ELR (cell line): ENCODE data around the gene KMT5C.

Experiments
- DNase-seq: peaks from one replicate; pipeline ENCODE4 v3.0.0-alpha.2; 2015; ENCODE audit warnings: low read depth

Gene KMT5C

DNA sequence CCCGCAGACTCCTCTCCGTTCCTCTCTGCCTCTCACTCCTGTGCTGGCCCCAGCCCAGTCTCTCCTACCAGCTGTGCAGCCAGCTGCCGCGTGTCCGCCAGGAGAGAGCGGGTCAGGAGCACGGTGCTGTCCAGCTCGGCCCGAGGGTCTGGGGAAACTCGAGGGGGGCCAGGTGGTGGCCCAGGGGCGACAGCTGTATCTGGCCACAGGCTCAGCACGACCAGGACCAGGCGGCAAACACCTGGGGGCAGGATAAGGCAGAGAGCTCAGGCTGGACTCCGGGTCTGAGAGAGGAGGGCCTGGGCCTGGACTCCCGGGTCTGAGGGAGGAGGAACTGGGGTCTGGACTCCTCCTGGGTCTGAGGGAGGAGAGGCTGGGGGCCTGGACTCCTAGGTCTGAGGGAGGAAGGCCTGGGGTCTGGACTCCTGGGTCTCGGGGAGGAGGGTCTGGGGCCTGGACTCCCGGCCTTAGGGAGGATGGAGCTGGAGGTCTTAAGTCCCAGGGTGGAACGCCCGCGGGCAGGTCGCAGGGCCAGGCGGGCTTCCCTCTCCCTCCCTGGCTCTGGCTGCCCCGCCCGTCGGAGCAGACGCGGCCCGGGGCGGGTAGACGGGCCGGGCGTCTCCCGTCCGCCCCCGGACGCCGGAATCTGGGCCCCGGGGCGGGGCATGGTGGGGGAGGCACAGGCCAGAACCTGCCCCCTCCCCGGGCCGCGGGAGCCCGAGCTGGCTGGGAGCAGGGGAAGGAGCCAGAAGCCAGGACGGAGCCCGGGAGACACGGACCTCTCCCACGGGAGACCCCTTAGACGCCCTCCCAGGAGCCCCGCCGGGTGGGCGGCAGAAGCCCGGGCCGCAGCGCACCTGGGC is 29.3 kb downstream of the KMT5C start:
- DNase-seq: peak; percentile 69

DNA sequence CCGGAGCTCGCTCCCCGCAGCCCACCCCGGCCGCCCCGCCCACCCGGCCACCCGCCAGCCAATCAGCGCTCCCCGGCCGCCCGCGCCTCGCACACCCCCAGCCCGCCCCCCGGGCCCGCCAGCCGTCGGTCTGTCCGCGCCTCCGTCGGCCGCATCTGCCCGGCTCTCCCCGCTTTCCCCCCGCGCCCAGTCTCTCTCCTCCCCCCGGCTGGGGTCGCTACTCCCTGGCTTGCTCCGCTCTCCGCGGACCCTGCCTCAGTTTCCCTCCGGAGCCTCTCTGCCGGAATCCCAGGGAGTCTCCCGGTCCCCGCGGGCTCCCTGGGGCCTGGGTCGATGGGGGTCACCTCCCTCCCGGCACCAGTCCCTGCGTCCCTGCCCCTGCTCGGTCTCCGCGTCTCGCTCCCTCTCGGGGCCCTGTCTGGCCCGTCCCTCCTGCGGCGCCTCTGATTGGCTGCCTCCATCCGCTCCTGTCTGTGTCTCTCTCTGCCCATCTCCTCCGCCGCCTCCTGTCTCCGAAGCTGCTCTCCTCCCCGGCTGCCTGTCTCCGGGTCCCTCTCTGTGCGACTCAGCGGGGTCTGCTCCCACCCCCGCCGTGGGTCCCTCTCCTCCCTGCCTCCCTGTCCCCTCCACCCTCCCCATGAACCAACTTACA is 30.1 kb downstream of the KMT5C start:
- peak; percentile 84 for DNase-seq

DNA sequence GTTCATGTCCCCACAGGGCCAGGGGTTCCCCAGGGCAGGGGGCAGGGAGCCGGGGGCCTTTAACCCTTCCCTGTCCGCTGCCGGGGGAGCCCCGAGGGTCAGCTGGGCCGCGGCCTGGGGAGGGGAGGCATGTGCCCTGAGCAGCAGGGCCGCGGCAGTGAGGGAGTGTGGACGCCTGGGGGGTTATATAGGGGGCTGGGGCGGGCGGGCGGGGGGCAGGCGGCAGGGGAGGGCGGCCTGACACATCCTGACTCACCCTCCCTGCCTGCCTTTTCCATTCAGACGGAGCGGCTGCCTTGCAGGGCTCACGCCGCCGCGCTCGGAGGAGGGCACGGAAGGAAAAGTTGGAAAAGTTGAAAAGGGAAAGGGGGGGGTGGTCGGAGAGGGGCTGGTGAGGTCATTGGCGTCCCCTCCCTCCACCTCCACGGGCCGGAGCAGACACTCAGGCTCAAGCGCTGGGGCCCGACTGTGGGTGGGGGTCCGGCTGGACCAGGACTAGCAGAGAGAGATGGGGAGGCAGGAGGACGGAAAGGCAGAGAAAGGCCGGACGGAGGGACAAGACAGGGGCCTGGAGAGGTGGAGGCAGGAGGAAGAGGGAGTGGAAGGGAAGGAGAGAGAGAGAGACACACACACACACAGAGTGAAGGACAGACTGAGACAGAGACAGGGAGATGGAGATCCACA is 30.8 kb downstream of the KMT5C start, which contains the start of gene IL11:
Gene IL11 (minus strand): TSS at position 159 of the 684 bp plus-strand sequence. CDS start 153 bp downstream, at position 6.
- peak; percentile 88 for DNase-seq

DNA sequence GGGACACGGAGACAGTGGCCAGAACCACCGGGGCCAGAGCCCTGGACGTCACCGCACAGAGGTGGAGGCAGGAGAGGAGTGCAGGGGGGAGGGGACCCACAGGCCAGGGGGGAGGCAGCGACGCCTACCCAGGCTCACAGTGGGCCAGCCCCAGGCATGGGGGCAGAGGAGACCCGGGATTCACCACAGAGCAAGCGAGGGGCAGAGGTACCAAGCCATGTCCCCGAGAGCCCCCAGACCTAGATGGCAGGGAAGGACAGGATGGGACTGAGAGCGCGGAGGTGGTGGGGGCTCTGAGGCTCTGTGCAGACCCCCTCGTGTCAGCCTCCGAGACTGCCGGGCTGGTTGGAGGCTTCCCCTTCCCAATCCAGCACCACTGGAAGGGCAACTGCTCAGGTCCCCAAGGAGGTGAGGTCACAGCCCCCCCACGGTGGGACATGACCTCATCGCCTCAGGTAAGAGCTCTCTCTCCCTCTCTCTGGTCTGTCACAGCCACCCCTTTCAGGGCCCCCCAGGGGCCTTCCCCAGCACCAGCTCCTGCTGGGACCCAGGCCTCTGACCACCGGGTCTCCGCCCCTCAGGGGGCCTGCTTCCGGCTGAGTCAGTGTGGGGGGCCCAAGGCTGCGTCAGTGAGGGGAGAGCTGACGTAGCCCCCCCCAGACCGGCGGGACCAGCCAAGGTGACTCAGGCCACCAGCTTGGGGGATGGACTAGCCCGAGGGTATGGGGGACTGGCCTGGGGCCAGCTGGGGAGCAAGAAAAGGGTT is 32.8 kb downstream of the KMT5C start:
- DNase-seq: peak; percentile 89

DNA sequence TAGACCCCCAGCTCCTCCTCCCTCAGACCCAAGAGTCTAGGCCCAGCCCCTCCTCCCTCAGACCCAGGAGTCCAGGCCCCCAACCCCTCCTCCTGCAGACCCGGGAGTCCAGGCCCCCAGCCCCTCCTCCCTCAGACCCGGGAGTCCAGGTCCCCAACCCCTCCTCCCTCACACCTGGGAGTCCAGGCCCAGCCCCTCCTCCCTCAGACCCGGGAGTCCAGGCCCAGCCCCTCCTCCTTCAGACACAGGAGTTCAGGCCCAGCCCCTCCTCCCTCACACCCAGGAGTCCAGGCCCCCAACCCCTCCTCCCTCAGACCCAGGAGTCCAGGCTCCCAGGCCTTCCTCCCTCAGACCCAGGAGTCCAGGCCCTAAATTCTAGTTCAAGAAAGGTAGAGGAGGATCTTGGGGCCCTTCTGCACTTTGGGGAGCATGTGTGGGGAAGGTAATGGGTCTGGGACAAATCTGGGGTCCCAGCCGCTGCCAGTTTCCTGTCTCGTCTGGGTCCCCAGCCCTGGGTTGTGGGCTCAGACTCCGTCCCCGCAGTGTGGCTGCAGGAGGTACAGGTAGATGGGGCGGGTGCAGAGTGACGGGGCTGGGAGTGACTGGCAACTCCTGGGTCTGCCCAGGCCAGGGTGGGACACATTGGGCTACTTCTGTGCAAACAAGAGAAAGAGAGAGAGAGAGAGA is 33.8 kb downstream of the KMT5C start:
- DNase-seq: no peak

DNA sequence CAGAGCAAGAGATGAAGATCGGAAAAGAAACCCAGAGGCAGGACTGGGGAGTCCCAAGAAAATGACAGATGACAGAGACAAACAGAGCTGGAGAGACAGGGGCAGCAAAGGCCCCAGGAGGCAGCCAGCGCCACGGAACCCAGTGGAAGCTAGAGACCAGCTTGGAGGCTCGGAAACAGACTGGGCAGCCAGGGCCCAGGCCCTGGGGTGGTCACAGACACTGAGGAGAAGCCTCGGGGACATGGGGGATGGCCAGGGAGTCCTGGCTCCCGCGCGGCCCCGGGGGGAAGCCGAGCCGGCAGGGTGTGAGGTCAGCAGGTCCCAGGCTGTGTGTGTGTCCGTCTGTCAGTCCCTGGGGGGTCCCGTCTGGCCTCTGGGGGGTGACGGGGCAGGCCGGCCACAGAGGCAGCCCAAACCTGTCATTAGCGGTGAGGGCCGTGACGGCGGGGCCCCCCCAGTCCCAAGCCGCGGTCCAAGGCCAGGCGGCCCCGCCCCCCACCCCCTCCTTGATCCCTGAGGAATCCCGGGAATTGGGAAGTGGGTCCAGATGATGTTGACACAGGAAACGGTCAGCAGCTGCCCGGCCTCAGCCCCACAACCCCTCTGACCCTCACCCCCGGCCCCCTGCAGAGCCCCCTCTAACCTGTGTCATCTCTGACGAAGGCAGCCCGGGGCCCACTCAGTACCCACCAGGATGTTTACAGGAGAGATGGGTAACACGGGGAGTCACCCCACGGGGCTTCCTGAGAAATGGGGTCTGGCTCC is 34.5 kb downstream of the KMT5C start:
- peak; percentile 65 for DNase-seq

DNA sequence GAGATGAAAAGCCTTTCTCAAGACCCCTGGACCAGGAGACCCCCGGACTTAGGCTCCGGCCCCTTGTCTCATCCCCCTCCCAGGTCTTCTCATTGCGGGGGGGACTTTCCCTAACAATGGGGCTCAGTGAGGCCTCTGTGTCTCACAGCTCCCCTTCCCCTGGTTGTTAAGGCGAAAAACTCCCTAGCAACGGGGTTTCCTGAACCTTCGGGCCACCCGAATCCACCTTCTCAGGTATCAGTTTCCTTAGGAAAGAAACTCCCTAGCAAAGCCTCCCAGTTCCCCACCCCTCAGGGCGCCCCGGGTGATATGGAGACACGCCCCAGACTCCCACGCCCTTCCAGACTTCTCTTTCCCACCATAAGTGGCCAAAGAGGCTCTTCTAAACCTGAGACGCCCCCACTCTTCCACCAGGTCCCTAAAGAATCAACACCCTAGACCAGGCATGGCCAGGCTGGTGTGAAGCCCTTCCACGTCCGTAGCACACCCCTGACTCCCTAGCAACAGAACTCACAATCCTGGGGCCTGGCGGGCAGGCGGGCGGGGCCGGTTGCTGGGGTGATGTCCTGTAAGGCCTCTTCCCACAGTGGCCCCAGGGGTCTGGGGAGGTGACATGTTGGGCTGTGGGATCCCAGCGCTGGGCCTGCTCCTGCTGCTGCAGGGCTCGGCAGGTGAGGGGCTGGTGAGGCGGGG is 36.7 kb downstream of the KMT5C start, which contains the start of gene TMEM190:
Gene TMEM190 (plus strand): TSS at position 586 of the 693 bp plus-strand sequence. CDS start 28 bp downstream, at position 614.
- DNase-seq: no peak

DNA sequence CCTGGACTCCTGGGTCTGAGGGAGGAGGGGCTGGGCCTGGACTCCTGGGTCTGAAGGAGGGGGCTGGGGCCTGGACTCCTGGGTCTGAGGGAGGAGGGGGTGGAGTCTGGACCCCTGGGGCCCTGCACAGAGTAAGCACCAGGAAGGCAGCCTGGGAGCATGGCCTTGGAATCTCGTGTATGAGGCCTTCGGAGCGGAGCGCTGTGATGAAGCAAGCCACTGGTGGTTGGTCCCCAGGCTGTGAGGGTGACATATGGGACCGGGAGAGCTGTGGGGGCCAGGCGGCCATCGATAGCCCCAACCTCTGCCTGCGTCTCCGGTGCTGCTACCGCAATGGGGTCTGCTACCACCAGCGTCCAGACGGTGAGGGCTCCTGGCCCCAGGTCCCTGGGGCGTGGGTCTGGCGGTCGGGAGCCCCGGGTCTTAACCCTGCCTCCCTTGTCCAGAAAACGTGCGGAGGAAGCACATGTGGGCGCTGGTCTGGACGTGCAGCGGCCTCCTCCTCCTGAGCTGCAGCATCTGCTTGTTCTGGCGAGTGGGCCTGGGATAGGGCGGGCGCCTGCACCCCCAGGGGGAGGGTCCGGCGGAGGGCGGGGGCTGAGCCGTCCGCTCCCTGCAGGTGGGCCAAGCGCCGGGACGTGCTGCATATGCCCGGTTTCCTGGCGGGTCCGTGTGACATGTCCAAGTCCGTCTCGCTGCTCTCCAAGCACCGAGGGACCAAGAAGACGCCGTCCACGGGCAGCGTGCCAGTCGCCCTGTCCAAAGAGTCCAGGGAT is 37.9 kb downstream of the KMT5C start:
- DNase-seq: no peak

DNA sequence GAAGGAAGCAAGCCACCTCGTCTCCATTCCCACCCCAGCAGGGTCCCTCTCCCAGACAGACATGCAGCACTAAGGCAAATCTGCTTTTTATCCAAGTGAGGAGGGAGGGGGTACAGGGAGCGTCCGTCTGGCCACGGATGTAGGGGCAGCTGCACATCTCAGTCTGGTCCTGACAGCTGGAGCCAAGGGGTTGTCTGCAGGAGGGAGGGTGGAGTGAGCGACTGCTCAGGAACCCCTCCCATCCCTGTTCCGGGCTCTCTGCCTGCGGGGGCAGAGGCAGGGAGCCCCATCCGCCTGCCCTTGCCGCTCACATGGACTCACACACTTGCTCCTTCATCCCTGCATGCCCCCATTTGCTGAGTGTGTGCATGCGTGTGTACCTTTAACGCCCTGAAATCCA is 39.5 kb downstream of the KMT5C start:
- no peak for DNase-seq

DNA sequence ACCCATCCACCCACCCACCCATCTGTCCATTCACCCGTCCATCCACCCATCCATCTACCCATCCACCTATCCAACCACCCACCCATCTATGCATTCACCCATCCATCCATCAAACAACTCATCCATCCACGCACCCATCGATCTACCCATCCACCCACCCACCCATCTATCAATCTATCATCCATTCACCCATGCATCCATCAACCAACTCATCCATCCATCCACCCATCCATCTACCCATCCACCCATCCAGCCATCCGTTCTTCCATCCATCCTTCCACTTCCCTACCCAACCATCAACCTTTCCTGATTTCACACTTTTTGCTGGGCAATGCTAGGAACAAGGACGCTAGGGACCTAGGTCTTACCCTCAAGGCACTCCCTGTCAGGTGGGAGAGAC is 42.3 kb downstream of the KMT5C start:
- no peak for DNase-seq

DNA sequence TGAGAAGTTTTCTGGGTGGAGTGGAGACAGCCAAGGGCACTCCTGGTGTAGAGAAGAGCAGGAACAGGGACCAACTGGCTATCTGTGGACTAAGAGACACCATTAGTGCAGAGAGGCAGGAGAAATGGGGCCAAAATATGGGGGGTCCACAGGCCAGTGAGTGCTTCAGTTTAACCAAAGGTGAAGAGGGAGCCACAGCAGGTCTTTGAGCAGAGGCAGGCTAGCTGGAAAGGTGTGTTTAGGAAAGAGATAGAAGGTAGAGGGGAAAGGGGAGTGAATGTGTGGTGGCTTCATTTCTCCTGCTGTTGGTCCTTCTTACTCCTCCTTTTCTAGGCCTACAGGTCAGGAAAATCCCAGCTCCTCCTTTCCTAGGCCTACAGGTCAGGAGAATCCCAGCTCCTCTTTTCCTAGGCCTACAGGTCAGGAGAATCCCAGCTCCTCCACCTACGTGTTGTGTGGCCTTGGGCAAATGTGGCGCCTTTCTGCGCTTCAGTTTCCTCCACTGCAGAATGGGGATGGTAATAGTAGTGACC is 42.9 kb downstream of the KMT5C start:
- DNase-seq: no peak

DNA sequence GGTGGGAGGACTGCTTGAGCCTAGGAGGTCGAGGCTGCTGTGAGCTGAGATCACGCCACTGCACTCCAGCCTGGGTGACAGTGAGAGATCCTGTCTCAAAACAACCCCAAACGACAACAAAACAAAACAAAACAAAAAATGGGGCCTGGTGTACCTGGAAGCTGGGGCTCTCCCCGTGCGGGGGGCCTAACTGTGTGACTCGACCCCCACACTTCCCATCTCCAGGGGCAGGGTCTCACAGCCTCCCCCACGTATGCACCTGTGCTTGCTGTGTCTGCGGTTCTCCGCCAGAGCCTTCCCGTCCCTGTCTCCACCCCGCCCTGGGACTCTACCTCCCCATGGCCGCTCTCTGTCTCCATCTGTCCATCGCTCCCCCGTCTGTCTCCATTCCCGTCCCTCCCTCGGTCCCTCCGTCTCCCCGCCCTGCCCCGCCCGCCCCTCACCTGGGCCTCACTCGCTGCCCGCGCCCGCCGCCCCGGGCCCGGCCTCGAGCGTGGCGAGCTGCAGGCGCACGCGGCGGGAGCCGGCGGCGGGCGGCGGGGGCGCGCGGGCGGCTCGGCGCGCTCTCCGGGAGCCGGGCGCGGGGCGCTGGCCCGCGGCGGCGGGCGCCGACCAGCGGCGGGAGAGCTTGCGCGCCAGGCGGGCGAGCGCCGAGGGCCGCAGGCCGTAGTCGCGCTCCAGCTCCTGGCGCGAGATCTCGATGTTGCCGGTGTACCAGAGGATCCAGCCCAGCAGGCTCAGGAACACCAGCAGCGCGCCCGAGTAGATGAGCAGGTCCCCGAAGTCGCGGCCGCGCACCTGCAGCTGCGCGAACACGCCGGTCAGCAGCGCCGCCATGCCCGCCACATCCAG is 43.8 kb downstream of the KMT5C start:
- peak; percentile 81 for DNase-seq

DNA sequence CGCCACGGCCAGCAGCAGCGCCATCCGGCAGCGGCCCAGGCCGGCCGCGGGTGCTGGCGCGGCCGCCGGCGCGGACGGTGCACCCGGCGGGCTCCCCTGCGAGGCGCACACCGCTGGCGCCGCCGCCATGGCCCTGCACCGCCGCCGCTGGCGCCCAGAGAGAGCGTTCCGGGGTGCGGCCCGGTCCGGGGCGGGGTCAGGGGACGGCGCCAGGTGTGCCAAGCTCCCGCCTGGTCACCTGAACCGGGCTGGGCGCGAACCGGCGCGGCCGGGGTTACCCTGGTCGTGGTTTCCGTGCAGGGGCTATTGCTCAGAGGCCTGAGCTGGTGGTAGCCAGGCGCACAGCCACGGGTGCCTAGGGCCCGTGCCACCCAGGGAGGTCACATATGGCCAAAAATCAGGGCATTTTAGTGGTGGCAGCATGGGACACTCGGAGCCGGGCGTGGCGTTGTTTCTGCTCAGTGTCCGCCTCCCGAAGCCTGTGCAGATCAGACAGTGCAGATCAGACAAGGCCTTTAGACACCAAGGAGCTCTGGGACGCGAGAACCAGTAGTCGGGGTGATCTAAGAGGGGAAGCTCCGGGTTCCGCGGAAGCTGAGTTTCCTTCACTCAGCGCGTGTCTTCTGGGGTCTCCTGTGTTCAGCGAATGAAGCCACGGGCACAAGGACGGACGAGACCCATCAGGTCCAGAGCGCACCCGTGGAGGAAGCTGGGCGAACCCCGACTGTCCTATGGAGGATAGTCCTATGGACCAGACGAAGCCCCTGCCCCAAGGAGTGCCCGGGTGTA is 44.6 kb downstream of the KMT5C start, which contains the start of gene TMEM238:
Gene TMEM238 (minus strand): TSS at position 162 of the 789 bp plus-strand sequence. CDS start 33 bp downstream, at position 129.
- no peak for DNase-seq

DNA sequence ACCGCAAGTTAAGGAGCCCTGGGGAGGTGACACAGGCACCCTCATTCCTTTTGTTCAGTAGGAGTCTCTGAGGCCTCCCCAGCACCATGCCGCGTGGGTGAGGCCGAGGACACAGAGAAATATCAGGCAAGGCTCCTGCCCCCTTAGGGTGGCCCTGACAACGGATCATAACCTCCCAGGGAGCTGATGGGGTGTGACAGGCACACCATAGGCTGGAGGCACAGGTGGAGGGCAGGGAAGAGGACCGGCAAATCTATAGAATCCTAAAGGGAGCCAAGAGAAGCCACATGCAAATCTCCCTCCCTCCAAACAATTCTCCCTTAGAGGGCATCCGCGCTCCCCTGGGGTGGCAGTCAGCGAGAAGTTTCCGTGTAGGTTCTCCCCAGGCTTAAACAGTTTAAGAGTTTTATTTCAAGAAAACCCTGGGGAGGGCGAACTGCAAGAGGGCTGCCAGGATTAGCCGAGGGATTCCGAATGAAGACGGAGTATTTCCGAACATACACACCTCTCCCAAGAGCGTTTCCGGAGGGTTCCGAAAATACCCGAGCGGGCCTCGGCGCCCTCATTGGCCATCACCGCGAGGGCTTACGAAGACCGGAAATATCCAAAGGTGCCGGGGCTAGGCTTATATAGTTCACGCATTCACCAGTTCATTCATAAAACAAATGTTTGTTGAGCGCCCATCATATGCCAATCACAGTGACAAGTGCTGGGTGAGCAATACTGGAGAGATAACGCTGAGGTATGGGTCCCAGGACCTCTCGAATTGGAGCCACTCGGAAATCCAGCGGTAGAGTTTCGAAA is 45.4 kb downstream of the KMT5C start:
- peak; percentile 96 for DNase-seq

DNA sequence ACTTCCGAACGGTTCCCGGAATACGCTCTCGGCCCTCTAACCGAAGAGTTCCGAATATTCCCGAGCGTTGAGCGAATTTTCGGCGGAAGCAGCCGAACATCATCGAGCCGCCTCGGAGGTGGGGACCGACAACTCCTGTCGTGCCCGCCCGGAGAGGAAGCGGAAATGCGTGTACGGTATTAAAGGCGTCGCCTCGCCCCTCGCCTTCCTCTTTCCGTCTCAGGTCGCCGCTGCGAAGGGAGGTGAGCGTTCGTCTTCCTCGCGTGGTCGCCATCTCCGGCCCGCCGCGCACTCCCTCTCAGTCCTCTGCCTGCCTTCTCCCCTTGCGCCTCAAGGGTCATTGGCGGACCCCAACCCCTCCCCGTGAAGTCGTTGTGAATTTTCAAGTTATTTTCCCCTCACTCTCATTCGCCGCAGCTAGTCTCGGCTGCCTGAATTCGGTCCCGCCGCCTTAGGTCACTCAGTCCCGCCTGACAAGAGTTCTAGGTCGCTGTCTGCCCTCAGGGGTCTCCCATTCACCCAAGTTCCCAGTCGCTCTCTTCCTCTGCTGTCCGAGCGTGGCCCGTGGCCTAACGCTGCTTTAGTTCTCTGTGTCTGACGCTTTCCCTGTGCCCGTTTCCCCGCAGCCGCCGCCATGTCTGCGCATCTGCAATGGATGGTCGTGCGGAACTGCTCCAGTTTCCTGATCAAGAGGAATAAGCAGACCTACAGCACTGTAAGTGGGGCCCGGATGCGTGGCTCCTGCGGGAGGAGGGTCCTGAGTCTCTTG is 46.2 kb downstream of the KMT5C start, which contains the start of gene RPL28:
Gene RPL28 (plus strand): TSS at position 209 of the 769 bp plus-strand sequence. CDS start 426 bp downstream, at position 635.
- DNase-seq: peak; percentile 99
